ENCODE results near the gene EFCAB6. TPM values are rescaled to one million over a fixed set of nuclear protein-coding genes. Genes with fewer than 3 reads are reported as not detected.

Gene EFCAB6
- total and polyA plus RNA-seq, 4 donors = 0.14 to 2.1 (median 0.53) TPM

DNA sequence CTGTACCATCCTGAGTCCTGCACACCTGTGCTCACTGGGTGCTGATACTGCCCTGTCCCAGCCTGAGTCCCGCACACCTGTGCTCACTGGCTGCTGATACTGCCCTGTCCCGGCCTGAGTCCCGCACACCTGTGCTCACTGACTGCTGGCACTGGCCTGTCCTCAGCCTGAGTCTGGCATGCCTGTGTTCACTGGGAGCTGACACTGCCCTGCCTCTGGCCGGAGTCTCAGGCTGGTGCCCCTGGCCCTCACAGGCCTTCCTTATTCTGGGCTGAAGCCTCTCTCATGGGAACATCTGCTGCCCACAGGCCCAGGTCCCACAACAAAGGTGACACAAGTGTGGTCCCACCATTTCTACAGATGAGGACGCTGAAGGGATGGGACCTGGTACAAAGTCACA is 285.2 kb downstream of the EFCAB6 start (continued):
- TF ChIP-seq REST (IDR thresholded peaks at IDR 0.05) (no peak), JUND (IDR thresholded peaks at IDR 0.05) (no peak), TAF1 (conservative IDR thresholded peaks at IDR 0.05) (no peak), YY1 (IDR thresholded peaks at IDR 0.05) (no peak)
- TF ChIP-seq, protein P1, sequence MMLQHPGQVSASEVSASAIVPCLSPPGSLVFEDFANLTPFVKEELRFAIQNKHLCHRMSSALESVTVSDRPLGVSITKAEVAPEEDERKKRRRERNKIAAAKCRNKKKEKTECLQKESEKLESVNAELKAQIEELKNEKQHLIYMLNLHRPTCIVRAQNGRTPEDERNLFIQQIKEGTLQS (IDR thresholded peaks at IDR 0.05) = no peak

DNA sequence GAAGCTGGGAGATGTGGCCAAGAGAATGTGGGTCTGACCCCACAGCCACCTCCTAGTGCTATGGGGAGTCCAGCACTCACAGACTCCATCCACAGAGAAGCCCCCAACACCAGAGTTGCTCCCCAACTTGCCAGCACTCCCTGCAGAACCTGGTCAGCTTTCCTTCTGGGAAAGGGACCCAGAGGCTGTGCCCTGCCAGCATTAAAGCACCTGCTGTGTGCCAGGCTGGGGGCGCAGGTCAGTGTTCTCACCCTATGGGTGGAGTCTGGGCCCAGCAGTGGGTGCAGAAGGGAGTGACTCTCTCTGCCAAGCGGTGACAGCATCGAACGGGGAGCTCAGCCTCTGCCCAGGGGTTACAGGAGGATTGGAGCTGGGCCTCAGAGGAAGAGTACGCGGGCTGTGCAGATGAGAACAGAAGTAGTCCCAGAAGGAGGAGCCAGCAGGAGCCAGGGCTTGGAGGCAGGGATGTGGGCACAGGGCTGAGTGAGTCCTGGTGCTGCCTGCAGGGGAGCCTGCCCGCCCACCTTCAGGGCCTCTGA is 285.9 kb downstream of the EFCAB6 start:
- H3K4me1 ChIP-seq (ENCODE audit: control insufficient read depth in 4 of 4, insufficient read depth in 4 of 4, low read length in 3 of 4) = no peaks in the 10 kb centered on the region
- 86% methylated on average over 7 of the region's 7 CpGs for WGBS
- H3K9ac ChIP-seq (ENCODE audit: low read depth in 1 of 2, low read length in 2 of 2) = no peak overlapping the region
- no peak for DNase-seq (ENCODE audit: low spot score)
- TF ChIP-seq, protein P1 (IDR thresholded peaks at IDR 0.05) = no peak
- TF ChIP-seq JUND (IDR thresholded peaks at IDR 0.05) (no peak), TAF1 (conservative IDR thresholded peaks at IDR 0.05) (no peak), GABPA (IDR thresholded peaks at IDR 0.05 in 1 of 2, conservative IDR thresholded peaks at IDR 0.05 in 1 of 2) (no peak), HNF4G (IDR thresholded peaks at IDR 0.05) (no peak), NR2F2 (IDR thresholded peaks at IDR 0.05) (no peak), HNF4A (conservative IDR thresholded peaks at IDR 0.05) (no peak), FOXA1 (IDR thresholded peaks at IDR 0.05) (no peak), YY1 (IDR thresholded peaks at IDR 0.05) (no peak), RXRA (IDR thresholded peaks at IDR 0.05) (no peak), EGR1 (IDR thresholded peaks at IDR 0.05; ENCODE audit: low read depth in 2 of 2) (no peak), RAD21 (IDR thresholded peaks at IDR 0.05) (no peak), SP1 (IDR thresholded peaks at IDR 0.05) (no peak), ZBTB33 (IDR thresholded peaks at IDR 0.05) (no peak), CTCF (IDR thresholded peaks at IDR 0.05; ENCODE audit: low read depth, low read length, missing input control) (no peak)
- H3K9me3 ChIP-seq (ENCODE audit: control insufficient read depth in 4 of 4, low read length in 3 of 4) = no peaks in the 10 kb centered on the region
- no peaks in the 10 kb centered on the region for H3K27me3 ChIP-seq (ENCODE audit: control insufficient read depth in 4 of 4, insufficient read depth in 4 of 4, low read length in 3 of 4)
- H3K36me3 ChIP-seq (ENCODE audit: control insufficient read depth in 4 of 4, insufficient read depth in 3 of 4, low read depth in 1 of 4, low read length in 3 of 4) = no peaks in the 10 kb centered on the region
- no peak overlapping the region for H3K27ac ChIP-seq (ENCODE audit: low read depth in 1 of 2, low read length in 2 of 2)
- no peak overlapping the region for H3K4me3 ChIP-seq (ENCODE audit: low read depth in 1 of 3, low read length in 3 of 3)
